ENCODE data around the gene MPP2. TPM values are rescaled to one million over a fixed set of nuclear protein-coding genes. Genes with fewer than 3 reads are reported as not detected.
A peak's percentile ranks its signal among the peaks of the same experiment; 100 is the strongest.

The MPP2 gene, protein sequence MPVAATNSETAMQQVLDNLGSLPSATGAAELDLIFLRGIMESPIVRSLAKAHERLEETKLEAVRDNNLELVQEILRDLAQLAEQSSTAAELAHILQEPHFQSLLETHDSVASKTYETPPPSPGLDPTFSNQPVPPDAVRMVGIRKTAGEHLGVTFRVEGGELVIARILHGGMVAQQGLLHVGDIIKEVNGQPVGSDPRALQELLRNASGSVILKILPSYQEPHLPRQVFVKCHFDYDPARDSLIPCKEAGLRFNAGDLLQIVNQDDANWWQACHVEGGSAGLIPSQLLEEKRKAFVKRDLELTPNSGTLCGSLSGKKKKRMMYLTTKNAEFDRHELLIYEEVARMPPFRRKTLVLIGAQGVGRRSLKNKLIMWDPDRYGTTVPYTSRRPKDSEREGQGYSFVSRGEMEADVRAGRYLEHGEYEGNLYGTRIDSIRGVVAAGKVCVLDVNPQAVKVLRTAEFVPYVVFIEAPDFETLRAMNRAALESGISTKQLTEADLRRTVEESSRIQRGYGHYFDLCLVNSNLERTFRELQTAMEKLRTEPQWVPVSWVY
- total RNA-seq (ENCODE audit: unreplicated experiment): 51.6 TPM
- long read RNA-seq, full-length matches to known transcripts: 3 of 8 reads
- long read RNA-seq, partial matches to known transcripts: 0 of 8 reads
- long read RNA-seq, other reads (novel, unspliced or antisense): 5 of 8 reads

GRCh38 chr17:43907425-43907981, at the start of gene MPP2:
Gene MPP2, minus strand, starts transcription at chr17:43907536. Its CDS starts 3,076 bp downstream, at chr17:43904460.
- peak within 1 kb of the TSS; percentile 96 for H3K4me3 Mint-ChIP-seq (ENCODE audit: unreplicated experiment)
- peaks cover 6% of the 10 kb centered on the region for H3K9me3 Mint-ChIP-seq (ENCODE audit: unreplicated experiment)
- TF ChIP-seq CTCF (IDR thresholded peaks at IDR 0.05; ENCODE audit: partially characterized antibody, unreplicated experiment): peak; percentile 11
- H3K27me3 Mint-ChIP-seq (ENCODE audit: unreplicated experiment): peaks cover 5% of the 10 kb centered on the region
- peak; percentile 94 for DNase-seq
- peaks cover 9% of the 10 kb centered on the region for H3K4me1 Mint-ChIP-seq (ENCODE audit: low read depth, unreplicated experiment)
- no peaks in the 10 kb centered on the region for H3K36me3 Mint-ChIP-seq (ENCODE audit: unreplicated experiment)
- peak within 1 kb of the TSS; percentile 92 for H3K27ac Mint-ChIP-seq (ENCODE audit: unreplicated experiment)

DNA sequence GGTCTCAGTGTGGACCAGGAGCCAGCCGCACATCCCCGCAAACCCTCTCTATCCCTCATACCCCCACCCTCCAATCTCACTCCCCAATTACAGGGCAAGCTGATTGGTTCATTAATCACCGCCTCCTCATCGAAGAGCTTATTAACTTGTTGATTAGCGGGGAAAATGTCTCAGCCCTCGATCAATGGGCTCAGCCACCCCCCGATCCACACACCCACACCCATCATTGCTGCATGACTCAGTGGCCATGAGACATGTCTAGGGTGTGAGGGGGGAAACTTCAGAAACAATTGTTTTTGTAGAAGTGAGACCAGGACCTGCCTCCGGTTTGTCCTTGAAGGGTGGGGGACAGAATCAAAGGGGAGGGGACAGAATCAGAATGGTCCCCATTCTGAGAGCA, 48.9 kb upstream of the MPP2 start:
- TF ChIP-seq CTCF (IDR thresholded peaks at IDR 0.05; ENCODE audit: partially characterized antibody, unreplicated experiment): no peak
- no peak overlapping the region for H3K4me3 Mint-ChIP-seq (ENCODE audit: unreplicated experiment)
- H3K36me3 Mint-ChIP-seq (ENCODE audit: unreplicated experiment): no peaks in the 10 kb centered on the region
- peaks cover 3% of the 10 kb centered on the region for H3K4me1 Mint-ChIP-seq (ENCODE audit: low read depth, unreplicated experiment)
- H3K27ac Mint-ChIP-seq (ENCODE audit: unreplicated experiment): no peak overlapping the region
- peaks cover 6% of the 10 kb centered on the region for H3K9me3 Mint-ChIP-seq (ENCODE audit: unreplicated experiment)
- DNase-seq: no peak
- peaks cover 7% of the 10 kb centered on the region for H3K27me3 Mint-ChIP-seq (ENCODE audit: unreplicated experiment)

DNA sequence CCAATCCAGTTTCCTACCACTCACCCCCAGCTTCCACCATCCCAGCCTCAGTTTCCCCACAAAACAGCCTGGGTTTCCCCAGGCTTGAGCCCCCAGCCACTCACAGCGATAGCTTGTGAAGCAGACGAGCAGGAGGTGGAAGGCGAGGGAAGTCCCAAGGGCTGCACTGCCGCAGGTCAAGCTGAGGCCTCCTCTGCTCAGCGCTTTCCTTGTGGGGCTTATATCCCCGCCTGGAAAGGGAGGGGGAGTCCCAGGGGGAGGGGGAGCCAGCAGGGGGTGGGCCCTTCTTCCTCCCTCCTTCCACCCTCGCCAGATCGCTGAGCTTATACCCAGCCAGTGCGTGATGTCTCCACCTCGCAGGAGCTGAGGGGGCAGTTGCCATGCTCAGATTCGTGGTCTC, 46.4 kb upstream of the MPP2 start, which contains the start of gene PYY:
PYY (minus strand) TSS at position 195 of the 400 bp plus-strand sequence. CDS start 457 bp downstream, outside the sequence.
- no peak for DNase-seq
- Mint-ChIP-seq H3K27ac (ENCODE audit: unreplicated experiment) (no peak within 1 kb of the TSS), H3K9me3 (ENCODE audit: unreplicated experiment) (peaks cover 6% of the 10 kb centered on the region), H3K27me3 (ENCODE audit: unreplicated experiment) (peaks cover 11% of the 10 kb centered on the region), H3K4me1 (ENCODE audit: low read depth, unreplicated experiment) (peaks cover 3% of the 10 kb centered on the region), H3K4me3 (ENCODE audit: unreplicated experiment) (peak within 1 kb of the TSS; percentile 74), H3K36me3 (ENCODE audit: unreplicated experiment) (no peaks in the 10 kb centered on the region)
- no peak for TF ChIP-seq CTCF (IDR thresholded peaks at IDR 0.05; ENCODE audit: partially characterized antibody, unreplicated experiment)

- Mint-ChIP-seq H3K27ac (ENCODE audit: unreplicated experiment) (no peak overlapping the region), H3K4me1 (ENCODE audit: low read depth, unreplicated experiment) (peaks cover 3% of the 10 kb centered on the region), H3K27me3 (ENCODE audit: unreplicated experiment) (peaks cover 11% of the 10 kb centered on the region), H3K4me3 (ENCODE audit: unreplicated experiment) (peak overlapping the region; percentile 74), H3K36me3 (ENCODE audit: unreplicated experiment) (no peaks in the 10 kb centered on the region), H3K9me3 (ENCODE audit: unreplicated experiment) (peaks cover 6% of the 10 kb centered on the region)
- no peak for TF ChIP-seq CTCF (IDR thresholded peaks at IDR 0.05; ENCODE audit: partially characterized antibody, unreplicated experiment)
- DNase-seq: peak; percentile 39
Measured at GRCh38 chr17:43952724-43953666, 45.7 kb upstream of the MPP2 start.
